ENCODE measurements around the gene AMPD3. TPM values are rescaled to one million over a fixed set of nuclear protein-coding genes. Genes with fewer than 3 reads are reported as not detected.

AMPD3 gene
- total and polyA plus RNA-seq, 2 of the 13 experiments (the other 11 are each of a cell fraction or from before 2014, with no cell fraction given), result 0.33 to 2.3 TPM

DNA sequence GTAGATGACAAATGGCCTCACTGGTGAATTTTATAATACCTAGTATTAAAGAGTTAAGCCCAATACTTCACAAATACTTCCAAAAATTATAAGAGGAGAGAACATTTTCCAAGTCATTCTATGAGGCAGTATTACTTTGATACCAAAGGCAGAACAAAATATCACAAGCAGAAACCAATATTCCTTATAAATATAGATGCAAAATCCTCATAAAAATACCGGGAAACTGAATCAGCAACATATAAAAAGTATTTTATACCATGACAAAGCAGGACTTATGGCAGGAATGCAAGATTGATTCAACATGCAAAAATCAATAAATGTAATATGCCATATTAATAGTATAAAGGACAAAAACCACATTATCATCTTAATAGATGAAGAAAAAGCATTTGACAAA, 22.1 kb upstream of the AMPD3 start (continued):
- TF ChIP-seq PAXIP1 (CRISPR knock-in tag; conservative IDR thresholded peaks at IDR 0.05) (no peak), MTA1 (CRISPR knock-in tag; IDR thresholded peaks at IDR 0.05; ENCODE audit: borderline replicate concordance) (no peak), YY1 (IDR thresholded peaks at IDR 0.05; ENCODE audit: insufficient read depth, insufficient replicate concordance, low read depth, low read length) (no peak)

- in situ Hi-C loops (cut with HindIII; ENCODE audit: extremely low pct_ligation_motif_present, low pct_unique_long_range_greater_than_20kb), result no loop called here
- TF ChIP-seq ZNF891 (CRISPR knock-in tag; IDR thresholded peaks at IDR 0.05) (no peak), ZKSCAN5 (CRISPR knock-in tag; IDR thresholded peaks at IDR 0.05) (no peak), GMEB1 (CRISPR knock-in tag; IDR thresholded peaks at IDR 0.05; ENCODE audit: borderline replicate concordance) (no peak), ATAD3A (CRISPR knock-in tag; IDR thresholded peaks at IDR 0.05) (no peak), ZBTB26 (CRISPR knock-in tag; IDR thresholded peaks at IDR 0.05; ENCODE audit: borderline replicate concordance) (no peak), ZNF124 (CRISPR knock-in tag; IDR thresholded peaks at IDR 0.05) (no peak), ATF7-NPFF (CRISPR knock-in tag; IDR thresholded peaks at IDR 0.05; ENCODE audit: low read depth) (no peak), ZNF30 (CRISPR knock-in tag; IDR thresholded peaks at IDR 0.05) (no peak), ZNF883 (CRISPR knock-in tag; IDR thresholded peaks at IDR 0.05; ENCODE audit: not compliant biosample characterization) (no peak), SIX1 (CRISPR knock-in tag; IDR thresholded peaks at IDR 0.05; ENCODE audit: borderline replicate concordance) (no peak), IRX3 (CRISPR knock-in tag; IDR thresholded peaks at IDR 0.05; ENCODE audit: borderline replicate concordance, low read depth) (no peak), ZNF44 (CRISPR knock-in tag; IDR thresholded peaks at IDR 0.05) (no peak)
- TF ChIP-seq, protein P1, sequence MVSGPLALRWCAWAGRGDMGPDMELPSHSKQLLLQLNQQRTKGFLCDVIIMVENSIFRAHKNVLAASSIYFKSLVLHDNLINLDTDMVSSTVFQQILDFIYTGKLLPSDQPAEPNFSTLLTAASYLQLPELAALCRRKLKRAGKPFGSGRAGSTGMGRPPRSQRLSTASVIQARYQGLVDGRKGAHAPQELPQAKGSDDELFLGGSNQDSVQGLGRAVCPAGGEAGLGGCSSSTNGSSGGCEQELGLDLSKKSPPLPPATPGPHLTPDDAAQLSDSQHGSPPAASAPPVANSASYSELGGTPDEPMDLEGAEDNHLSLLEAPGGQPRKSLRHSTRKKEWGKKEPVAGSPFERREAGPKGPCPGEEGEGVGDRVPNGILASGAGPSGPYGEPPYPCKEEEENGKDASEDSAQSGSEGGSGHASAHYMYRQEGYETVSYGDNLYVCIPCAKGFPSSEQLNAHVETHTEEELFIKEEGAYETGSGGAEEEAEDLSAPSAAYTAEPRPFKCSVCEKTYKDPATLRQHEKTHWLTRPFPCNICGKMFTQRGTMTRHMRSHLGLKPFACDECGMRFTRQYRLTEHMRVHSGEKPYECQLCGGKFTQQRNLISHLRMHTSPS (CRISPR knock-in tag; IDR thresholded peaks at IDR 0.05; ENCODE audit: low read depth), result no peak
Observed at GRCh38 chr11:10436224-10436623, 18.8 kb upstream of the AMPD3 start.

More at GRCh38 chr11:10436224-10436623, 18.8 kb upstream of the AMPD3 start:
- Histone ChIP-seq H3K9ac (ENCODE audit: insufficient read depth, low read depth, low read length) (no peak overlapping the region), H3K36me3 (replicated peaks in 1 of 2; ENCODE audit: control insufficient read depth in 1 of 2, insufficient read depth in 2 of 2, low read length in 2 of 2) (no peaks in the 10 kb centered on the region), H3K79me2 (ENCODE audit: insufficient read depth, low read length) (no peaks in the 10 kb centered on the region), H3K27ac (ENCODE audit: extremely low read length, insufficient read depth, low read length) (no peak overlapping the region), H3K27me3 (ENCODE audit: control insufficient read depth in 1 of 2, insufficient read depth in 2 of 2, low read length in 2 of 2) (peaks cover 0 to 2% of the 10 kb centered on the region in 2 experiments; a peak in 2 of 5 replicates), H4K20me1 (ENCODE audit: insufficient read depth, low read length) (no peaks in the 10 kb centered on the region), H2AFZ (ENCODE audit: low read length) (no peak overlapping the region), H3K4me3 (replicated peaks in 1 of 3; ENCODE audit: insufficient read depth in 1 of 3, low read depth in 2 of 3, low read length in 3 of 3) (no peak overlapping the region), H3K4me1 (ENCODE audit: insufficient read depth, low read length) (no peaks in the 10 kb centered on the region), H3K4me2 (ENCODE audit: low read depth, low read length) (no peak overlapping the region), H3K9me3 (ENCODE audit: low read length) (no peaks in the 10 kb centered on the region)
- ATAC-seq (no peak), FAIRE-seq (no peak), DNase-seq (ENCODE audit: low spot score) (no peak)
- CTCF ChIA-PET (ENCODE audit: low intra/inter-chr PET ratio, low total read pairs), result no interaction called here
- WGBS (ENCODE audit: low lambda C conversion rate), result 27% methylated on average over 1 of the region's 1 CpG
- intact Hi-C loops (cut with micrococcal nuclease; ENCODE audit: unreplicated experiment), result no loop called here
- POLR2A ChIA-PET, result no interaction called here
- BruUV-seq (replicated peaks), result no TSS peak

All from HepG2 (cell line).